Measurements from ENCODE around the gene ZNF277.

Gene ZNF277

GRCh38 chr7:112266595-112267270 is 60.2 kb downstream of the ZNF277 start:
- Mint-ChIP-seq H3K9me3 (no peaks in the 10 kb centered on the region), H3K27me3 (no peaks in the 10 kb centered on the region), H3K4me3 (no peak overlapping the region), H3K27ac (no peak overlapping the region), H3K36me3 (ENCODE audit: low read depth) (peaks cover 6% of the 10 kb centered on the region), H3K4me1 (ENCODE audit: low read depth) (peaks cover 36% of the 10 kb centered on the region)
- no peak for DNase-seq

- peaks cover 6% of the 10 kb centered on the region for H3K36me3 Mint-ChIP-seq (ENCODE audit: low read depth)
Measured at GRCh38 chr7:112267944-112268691, 61.6 kb downstream of the ZNF277 start.

GRCh38 chr7:112271162-112271561 is 64.7 kb downstream of the ZNF277 start:
- no peaks in the 10 kb centered on the region for H3K27me3 Mint-ChIP-seq
- no peak overlapping the region for H3K4me3 Mint-ChIP-seq
- no peak overlapping the region for H3K27ac Mint-ChIP-seq
- H3K4me1 Mint-ChIP-seq (ENCODE audit: low read depth) = peaks cover 27% of the 10 kb centered on the region
- no peaks in the 10 kb centered on the region for H3K9me3 Mint-ChIP-seq
- DNase-seq = no peak
- H3K36me3 Mint-ChIP-seq (ENCODE audit: low read depth) = peaks cover 6% of the 10 kb centered on the region

More at GRCh38 chr7:112267944-112268691, 61.6 kb downstream of the ZNF277 start:
- no peak overlapping the region for H3K27ac Mint-ChIP-seq
- no peaks in the 10 kb centered on the region for H3K9me3 Mint-ChIP-seq
- no peak for DNase-seq
- no peak overlapping the region for H3K4me3 Mint-ChIP-seq
- peaks cover 37% of the 10 kb centered on the region for H3K4me1 Mint-ChIP-seq (ENCODE audit: low read depth)
- H3K27me3 Mint-ChIP-seq = no peaks in the 10 kb centered on the region

GRCh38 chr7:112272921-112273561 is 66.5 kb downstream of the ZNF277 start:
- peaks cover 4% of the 10 kb centered on the region for H3K36me3 Mint-ChIP-seq (ENCODE audit: low read depth)
- H3K27me3 Mint-ChIP-seq = no peaks in the 10 kb centered on the region
- no peak overlapping the region for H3K27ac Mint-ChIP-seq
- H3K4me1 Mint-ChIP-seq (ENCODE audit: low read depth) = peaks cover 17% of the 10 kb centered on the region
- no peak for DNase-seq
- H3K4me3 Mint-ChIP-seq = no peak overlapping the region
- H3K9me3 Mint-ChIP-seq = no peaks in the 10 kb centered on the region

- H3K27me3 Mint-ChIP-seq = no peaks in the 10 kb centered on the region
- H3K4me3 Mint-ChIP-seq = no peak overlapping the region
- DNase-seq = no peak
- H3K27ac Mint-ChIP-seq = no peak overlapping the region
- no peaks in the 10 kb centered on the region for H3K9me3 Mint-ChIP-seq
- H3K4me1 Mint-ChIP-seq (ENCODE audit: low read depth) = peaks cover 18% of the 10 kb centered on the region
- no peaks in the 10 kb centered on the region for H3K36me3 Mint-ChIP-seq (ENCODE audit: low read depth)
Measured at GRCh38 chr7:112279042-112279441, 72.5 kb downstream of the ZNF277 start.

- Mint-ChIP-seq H3K27ac (no peak overlapping the region), H3K9me3 (no peaks in the 10 kb centered on the region)
Measured at GRCh38 chr7:112280267-112280666, 73.8 kb downstream of the ZNF277 start.

GRCh38 chr7:112282476-112283188 is 76.1 kb downstream of the ZNF277 start:
- H3K4me1 Mint-ChIP-seq (ENCODE audit: low read depth) = peaks cover 26% of the 10 kb centered on the region
- H3K27me3 Mint-ChIP-seq = no peaks in the 10 kb centered on the region
- H3K36me3 Mint-ChIP-seq (ENCODE audit: low read depth) = peaks cover 9% of the 10 kb centered on the region
- no peaks in the 10 kb centered on the region for H3K9me3 Mint-ChIP-seq
- no peak overlapping the region for H3K27ac Mint-ChIP-seq
- DNase-seq = no peak
- H3K4me3 Mint-ChIP-seq = no peak overlapping the region

More at GRCh38 chr7:112280267-112280666, 73.8 kb downstream of the ZNF277 start:
- no peak overlapping the region for H3K4me3 Mint-ChIP-seq
- no peaks in the 10 kb centered on the region for H3K36me3 Mint-ChIP-seq (ENCODE audit: low read depth)
- H3K4me1 Mint-ChIP-seq (ENCODE audit: low read depth) = peaks cover 18% of the 10 kb centered on the region
- DNase-seq = no peak
- no peaks in the 10 kb centered on the region for H3K27me3 Mint-ChIP-seq

GRCh38 chr7:112283382-112283910 is 77.0 kb downstream of the ZNF277 start:
- Mint-ChIP-seq H3K9me3 (no peaks in the 10 kb centered on the region), H3K36me3 (ENCODE audit: low read depth) (peaks cover 18% of the 10 kb centered on the region), H3K27ac (no peak overlapping the region), H3K27me3 (no peaks in the 10 kb centered on the region), H3K4me3 (no peak overlapping the region), H3K4me1 (ENCODE audit: low read depth) (peaks cover 23% of the 10 kb centered on the region)
- DNase-seq = no peak

GRCh38 chr7:112286250-112287086 is 80.0 kb downstream of the ZNF277 start:
- H3K36me3 Mint-ChIP-seq (ENCODE audit: low read depth) = peaks cover 31% of the 10 kb centered on the region
- peak overlapping the region; percentile 63 for H3K27ac Mint-ChIP-seq
- no peak overlapping the region for H3K4me3 Mint-ChIP-seq
- no peaks in the 10 kb centered on the region for H3K27me3 Mint-ChIP-seq
- no peak for DNase-seq
- no peaks in the 10 kb centered on the region for H3K9me3 Mint-ChIP-seq
- peaks cover 17% of the 10 kb centered on the region for H3K4me1 Mint-ChIP-seq (ENCODE audit: low read depth)

GRCh38 chr7:112288301-112288700 is 81.8 kb downstream of the ZNF277 start:
- Mint-ChIP-seq H3K9me3 (no peaks in the 10 kb centered on the region), H3K36me3 (ENCODE audit: low read depth) (peaks cover 46% of the 10 kb centered on the region), H3K4me3 (no peak overlapping the region), H3K4me1 (ENCODE audit: low read depth) (peaks cover 15% of the 10 kb centered on the region), H3K27me3 (no peaks in the 10 kb centered on the region), H3K27ac (no peak overlapping the region)
- no peak for DNase-seq

- H3K9me3 Mint-ChIP-seq = no peaks in the 10 kb centered on the region
- no peak overlapping the region for H3K4me3 Mint-ChIP-seq
- H3K27ac Mint-ChIP-seq = no peak overlapping the region
- H3K36me3 Mint-ChIP-seq (ENCODE audit: low read depth) = peaks cover 50% of the 10 kb centered on the region
- peaks cover 11% of the 10 kb centered on the region for H3K4me1 Mint-ChIP-seq (ENCODE audit: low read depth)
- no peak for DNase-seq
- no peaks in the 10 kb centered on the region for H3K27me3 Mint-ChIP-seq
Measured at GRCh38 chr7:112290065-112290464, 83.6 kb downstream of the ZNF277 start.

GRCh38 chr7:112292162-112292561 is 85.7 kb downstream of the ZNF277 start:
- Mint-ChIP-seq H3K4me1 (ENCODE audit: low read depth) (peaks cover 2% of the 10 kb centered on the region), H3K27ac (no peak overlapping the region), H3K27me3 (no peaks in the 10 kb centered on the region), H3K4me3 (no peak overlapping the region), H3K9me3 (no peaks in the 10 kb centered on the region), H3K36me3 (ENCODE audit: low read depth) (peaks cover 50% of the 10 kb centered on the region)
- no peak for DNase-seq

GRCh38 chr7:112293416-112293815 is 86.9 kb downstream of the ZNF277 start:
- DNase-seq = no peak
- Mint-ChIP-seq H3K9me3 (no peaks in the 10 kb centered on the region), H3K4me1 (ENCODE audit: low read depth) (peaks cover 2% of the 10 kb centered on the region), H3K4me3 (no peak overlapping the region), H3K36me3 (ENCODE audit: low read depth) (peaks cover 54% of the 10 kb centered on the region), H3K27me3 (no peaks in the 10 kb centered on the region), H3K27ac (no peak overlapping the region)
